ENCODE results near the gene TTLL11.
A peak's percentile ranks its signal among the peaks of the same experiment; 100 is the strongest.

TTLL11 gene

DNA sequence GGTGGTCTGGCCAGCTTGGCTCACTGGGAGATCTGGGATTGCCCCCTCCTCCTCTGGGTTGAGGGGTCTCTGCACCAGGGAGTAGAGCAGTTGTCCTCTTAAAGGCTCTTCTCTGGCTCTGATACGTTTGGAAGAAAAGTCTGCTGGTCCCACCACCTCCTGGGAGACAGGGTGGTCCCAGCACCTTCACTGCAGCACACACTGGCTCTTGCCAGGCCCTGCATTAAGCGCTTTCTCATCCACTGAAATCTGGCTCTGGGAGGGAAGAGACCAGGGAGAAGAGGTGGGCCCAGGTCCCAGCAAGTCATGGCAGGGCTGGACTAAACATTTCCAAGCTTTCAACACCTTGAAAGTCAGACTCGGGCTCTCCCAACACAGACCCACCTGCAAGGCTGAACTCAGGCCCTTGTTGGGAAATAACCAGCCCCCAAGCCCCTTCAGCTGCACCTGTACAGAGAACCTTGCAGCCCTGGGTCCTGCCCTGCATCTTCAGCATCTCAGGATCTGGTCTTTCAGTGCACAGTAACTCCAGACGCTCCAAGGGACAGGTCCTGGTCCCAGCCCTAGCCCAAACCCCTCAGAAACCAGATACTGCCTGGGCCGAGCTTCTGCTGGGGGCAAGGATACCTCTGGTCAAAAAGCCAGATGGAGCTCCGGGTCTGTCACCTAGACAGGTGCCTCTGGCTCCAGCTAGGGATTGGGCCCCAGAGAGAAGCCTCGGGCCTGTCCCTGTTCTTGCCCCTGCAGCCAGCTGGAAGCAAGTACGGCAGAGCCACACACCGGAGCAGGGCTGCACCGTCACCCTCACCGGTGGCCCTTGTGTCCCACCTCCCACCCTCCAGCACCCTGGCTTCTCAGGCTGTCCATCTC is 307.2 kb downstream of the TTLL11 start:
- no peak for DNase-seq (ENCODE audit: low spot score)

DNA sequence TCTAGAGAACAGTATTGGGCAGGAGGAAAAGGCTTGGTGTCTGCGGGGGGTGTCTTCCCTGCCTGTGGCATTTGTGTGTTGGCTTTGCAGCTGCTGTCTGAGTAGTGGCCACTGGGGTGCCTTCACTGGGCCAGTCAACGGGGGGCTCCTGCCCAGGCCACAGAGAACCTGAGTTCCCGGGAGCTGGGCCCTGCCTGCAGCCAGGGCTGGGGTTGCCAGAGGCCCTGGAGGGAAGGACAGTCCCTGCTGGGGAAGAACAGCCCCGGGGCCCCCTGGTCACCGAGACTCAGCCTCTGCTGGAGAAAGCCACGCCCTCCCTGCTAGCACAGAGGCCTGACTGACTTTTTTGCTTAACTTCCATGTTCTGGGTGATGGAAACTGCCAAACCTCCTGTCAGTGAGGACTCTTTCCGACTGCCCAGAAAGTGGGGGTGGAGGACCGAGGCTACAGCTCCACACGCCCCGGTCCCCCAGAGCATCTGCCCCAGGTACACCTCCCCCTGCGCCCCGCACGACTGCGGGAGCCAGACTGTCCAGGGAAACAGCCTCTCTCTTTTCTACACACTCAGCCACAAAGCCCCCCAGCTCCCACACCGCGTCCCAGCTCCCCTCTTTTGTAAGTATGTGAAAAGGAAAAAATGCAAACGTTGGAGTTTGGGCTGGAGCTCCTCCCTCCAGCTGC is 308.2 kb downstream of the TTLL11 start:
- DNase-seq (ENCODE audit: low spot score): no peak

DNA sequence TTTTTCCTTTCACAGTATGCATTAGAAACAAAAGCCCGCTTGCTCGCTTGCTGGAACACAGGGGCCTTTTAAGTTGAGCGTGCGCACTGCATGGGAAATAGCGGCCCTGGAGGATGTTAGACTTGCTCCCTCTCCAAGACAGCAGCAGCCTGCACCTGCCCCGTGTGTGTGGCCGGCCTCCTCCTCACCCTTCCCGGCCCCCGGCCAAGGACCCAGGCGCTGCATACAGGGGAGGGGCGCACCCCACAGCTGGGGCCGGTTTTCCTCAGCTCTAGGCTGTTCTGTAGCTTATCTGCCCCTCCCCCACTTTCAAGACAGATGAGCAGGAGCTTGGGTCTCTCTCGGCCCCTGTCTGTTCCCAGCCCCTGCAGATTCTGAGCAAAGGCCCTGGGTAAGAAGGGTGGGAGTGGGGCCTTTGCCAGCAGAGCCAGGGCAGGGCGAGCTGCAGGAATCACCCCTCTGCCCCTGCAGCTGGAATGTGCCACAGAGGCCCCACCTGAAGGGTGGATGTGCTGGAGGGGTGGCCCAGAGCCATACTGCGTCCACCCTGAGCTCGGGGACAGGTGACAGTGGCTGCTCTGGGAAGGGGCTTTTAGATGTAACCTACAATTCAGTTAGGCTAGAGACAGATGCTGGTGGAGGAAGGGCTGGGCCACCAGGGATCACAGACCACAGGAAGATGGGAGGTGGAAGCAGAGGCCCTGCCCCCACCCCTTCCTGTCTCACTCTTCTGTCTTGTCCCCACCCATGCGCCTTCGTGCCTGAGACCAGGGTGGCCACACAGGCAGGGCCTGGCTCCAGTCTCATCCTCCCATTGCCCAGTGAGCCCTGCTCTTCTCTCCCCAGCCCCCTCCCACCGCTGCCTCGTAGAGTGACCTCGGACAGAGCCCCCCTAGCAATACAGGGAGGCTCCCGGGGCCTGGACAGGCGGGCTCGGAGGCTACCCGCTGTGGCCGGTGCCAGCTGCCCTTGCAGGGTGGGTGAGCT is 309.3 kb downstream of the TTLL11 start:
- peak; percentile 39 for DNase-seq (ENCODE audit: low spot score)

DNA sequence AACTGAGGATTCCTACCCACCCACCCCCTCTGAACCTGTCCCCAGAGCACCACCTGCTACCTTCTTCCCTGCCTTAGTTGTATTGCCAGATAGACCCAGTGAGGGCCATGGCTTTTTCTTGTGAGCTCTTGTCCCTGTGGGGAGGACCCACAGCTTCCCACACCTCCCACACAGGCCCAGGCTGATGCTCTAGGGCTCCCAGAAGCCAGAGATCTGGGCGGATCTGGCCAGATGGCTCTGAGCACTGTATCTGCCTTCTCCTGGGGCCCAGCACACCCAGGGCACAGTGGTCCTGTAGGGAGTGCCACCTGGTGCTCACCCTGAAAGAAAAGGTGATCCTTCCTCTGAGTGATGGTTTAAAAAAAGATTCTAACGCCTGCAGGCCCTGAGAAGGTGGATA is 310.0 kb downstream of the TTLL11 start:
- DNase-seq (ENCODE audit: low spot score): no peak

DNA sequence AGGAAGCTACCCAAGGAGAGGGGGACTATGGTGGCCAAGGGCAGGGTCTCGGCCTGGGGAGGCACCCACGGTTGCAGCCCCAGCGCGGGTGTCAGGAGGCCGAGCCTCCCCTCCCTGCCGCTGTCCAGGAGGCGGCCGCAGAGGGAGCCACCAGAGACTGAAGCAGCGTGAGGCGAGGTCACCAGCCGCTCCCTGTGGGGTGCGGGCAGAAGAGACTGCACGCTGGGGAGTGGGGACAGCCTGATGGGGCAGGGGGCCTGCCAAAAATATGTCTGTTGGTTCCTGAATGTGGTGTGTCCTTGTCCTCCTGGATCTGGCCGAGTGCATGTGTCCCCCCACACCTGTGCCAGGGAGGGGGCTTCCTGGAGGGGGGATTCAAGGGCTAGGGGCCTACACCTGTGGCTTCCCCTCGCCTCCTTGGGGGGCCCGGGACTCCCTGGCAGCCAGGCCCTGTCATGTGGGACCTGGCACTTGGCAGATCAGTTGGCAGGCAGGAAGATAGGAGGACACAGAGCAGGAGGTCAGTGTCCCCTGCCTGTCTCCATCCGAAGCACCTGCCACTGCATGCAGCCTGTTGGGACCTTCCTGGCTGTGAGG is 310.5 kb downstream of the TTLL11 start:
- no peak for DNase-seq (ENCODE audit: low spot score)

DNA sequence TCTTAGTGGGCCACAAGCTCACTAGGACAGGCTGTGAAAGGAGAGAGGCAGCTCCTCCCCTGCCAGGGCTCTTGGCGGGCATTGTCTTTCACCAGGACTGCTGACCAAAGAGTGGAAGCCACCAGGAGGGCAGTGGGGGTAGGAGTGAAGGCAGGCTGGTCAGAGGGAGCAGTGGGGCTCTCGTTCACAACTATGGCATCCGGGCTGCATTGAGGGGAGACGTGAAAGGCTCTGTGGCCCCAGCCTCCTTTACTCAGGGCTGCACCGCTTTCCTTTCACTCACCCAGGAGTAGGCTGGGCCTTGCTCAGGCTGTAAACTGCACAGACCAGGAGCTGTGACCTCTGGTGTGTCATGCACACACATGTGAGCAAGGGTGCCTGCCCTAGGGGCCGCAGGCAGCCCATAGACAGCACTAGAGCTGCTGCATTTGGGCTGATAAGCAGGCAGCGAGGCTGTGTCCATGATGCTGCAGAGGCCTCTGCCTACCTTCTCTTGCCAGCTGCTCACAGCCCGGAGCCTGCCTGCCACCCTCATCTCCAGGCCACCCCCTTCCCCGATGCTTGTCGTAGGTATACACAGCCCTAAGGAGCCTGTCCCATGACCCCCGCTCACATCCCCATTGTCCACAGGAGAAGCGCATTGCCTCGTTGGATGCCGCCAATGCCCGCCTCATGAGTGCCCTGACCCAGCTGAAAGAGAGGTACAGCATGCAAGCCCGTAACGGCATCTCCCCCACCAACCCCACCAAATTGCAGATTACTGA is 311.2 kb downstream of the TTLL11 start:
- no peak for DNase-seq (ENCODE audit: low spot score)

DNA sequence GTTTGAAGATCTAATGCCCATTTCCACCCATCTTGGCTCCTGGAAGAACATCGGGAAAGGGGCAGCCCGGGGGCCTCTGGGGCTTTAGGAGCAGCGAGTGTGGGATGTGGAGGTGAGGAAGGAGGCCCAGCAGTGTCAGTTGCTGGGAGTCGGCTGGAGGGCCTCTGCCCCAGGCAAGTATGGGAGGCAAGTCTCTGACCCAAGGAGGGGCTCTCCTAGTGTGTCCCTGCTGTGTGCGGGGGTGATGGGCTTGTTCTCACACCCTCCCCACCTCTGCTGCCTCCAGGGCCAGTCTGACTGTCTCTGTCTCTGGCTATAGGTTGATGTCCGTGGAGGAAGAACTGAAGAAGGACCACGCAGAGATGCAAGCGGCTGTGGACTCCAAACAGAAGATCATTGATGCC is 312.0 kb downstream of the TTLL11 start:
- DNase-seq (ENCODE audit: low spot score): no peak

DNA sequence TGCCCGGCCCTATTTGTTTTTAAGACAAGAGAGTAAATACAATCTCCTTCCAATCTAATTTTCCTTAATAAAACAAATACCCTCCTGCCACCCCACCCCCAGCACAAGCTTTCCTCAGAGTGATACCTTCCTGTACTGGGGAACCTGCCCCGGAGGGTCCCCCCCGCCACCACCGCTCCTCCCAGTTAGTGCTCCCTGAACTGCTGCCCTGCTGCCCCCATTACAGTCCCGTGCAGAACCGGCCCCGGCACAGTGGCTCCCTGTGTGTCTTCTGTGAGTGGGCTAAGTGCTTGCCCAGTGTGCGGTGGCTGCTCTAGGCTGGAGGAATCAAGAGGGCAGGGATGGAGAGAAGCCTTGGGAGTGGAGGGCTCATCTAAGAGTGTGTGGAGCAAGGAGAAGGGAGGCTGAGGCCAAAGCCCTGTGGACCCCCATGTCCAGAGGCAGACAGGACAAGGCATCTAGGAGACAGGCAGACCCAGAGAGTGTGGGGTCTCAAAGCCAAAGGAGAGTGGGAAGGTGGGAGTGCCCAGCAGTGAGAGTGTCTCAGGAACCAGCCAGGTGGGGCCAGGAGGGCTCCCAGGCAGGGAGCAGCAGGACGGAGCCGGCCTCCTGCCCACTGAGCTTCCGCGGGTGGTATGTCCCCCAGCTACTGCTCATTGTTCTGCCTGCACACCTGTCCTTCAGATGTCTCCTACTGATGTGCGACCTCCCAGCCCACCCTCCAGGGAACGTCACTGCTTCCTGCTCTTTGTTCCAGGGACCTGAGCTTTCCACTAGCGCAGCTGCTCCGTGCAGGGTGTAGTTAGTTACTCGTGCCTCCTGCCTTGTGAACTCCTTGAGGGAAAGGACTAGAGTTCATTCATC is 312.7 kb downstream of the TTLL11 start:
- DNase-seq (ENCODE audit: low spot score): no peak

DNA sequence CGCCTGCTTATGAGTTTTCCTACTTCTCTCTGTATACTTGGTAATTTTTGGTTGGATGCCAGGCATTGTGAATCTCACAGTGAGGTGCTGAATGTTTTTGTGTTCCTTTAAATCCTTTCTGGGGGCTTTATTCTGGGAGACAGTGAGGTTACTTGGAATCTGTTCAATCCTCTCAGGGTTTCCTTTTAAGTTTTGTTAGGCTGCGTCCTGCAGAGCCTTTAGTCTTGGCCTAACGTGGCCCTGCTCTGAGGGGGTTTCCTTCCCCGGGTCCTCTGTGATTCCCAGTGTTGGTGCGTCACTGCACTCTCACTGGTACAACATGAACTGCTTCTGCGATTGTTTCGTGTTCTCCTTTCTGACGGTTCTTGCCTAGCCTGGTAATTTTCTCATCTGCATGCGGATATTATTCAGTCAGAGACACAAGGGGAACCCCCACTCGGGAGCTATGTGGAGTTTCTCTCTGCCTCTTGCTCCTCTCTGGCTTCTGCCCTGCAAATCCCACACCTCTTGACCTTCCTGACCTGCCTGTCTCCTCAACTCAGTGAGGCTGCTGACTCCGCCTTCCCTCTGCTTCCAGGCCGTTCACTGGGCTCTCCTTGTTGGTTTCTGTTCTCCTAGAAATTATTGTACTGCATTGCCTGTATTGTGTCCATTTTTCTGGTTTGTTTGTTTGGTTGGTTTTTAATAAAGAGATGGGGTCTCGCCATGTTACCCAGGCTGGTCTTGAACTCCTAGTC is 313.6 kb downstream of the TTLL11 start:
- DNase-seq (ENCODE audit: low spot score): no peak

DNA sequence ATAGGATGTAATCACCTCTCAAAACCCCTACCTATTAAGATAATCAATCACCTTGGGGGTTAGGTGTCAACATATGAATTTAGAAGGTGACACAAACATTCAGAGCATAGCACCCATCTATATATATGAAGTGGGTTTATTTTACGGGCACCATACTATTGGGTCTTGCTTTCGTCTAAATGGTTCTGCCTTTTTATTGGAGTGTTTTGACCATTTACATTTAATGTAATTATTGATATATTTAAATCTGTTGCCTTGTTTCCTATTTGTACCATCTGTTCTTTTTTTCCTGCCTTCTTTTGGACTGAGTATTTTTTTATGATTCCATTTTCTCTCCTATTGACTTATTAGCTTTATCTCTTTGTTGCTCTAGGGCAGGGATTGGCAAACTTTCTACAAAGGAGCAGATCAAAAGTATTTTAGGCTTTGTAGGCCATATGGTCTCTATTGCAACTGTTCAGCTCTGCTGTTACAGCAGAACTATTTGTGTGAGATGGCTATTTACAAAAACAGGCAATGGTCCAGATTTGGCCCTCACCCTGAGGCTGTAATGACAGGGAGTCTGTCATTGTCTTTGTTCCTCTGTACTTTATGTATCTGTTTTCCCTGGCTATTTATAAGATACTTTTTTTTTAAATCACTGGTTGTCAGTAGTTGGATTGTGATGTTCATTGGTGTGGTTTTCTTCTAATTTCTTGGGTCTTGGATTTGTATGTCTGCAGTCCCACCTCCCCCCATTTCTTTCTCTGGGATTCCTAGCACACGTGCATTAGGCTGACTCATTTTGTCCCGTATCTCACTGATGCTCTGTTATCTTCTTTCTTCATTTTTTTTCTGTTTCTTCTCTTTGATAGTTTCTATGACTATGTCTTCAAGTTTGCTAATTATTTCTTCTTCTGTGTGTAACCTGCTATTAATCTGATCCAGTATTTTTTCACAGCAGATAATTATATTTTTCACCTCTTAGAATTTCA is 314.6 kb downstream of the TTLL11 start:
- DNase-seq (ENCODE audit: low spot score): no peak

DNA sequence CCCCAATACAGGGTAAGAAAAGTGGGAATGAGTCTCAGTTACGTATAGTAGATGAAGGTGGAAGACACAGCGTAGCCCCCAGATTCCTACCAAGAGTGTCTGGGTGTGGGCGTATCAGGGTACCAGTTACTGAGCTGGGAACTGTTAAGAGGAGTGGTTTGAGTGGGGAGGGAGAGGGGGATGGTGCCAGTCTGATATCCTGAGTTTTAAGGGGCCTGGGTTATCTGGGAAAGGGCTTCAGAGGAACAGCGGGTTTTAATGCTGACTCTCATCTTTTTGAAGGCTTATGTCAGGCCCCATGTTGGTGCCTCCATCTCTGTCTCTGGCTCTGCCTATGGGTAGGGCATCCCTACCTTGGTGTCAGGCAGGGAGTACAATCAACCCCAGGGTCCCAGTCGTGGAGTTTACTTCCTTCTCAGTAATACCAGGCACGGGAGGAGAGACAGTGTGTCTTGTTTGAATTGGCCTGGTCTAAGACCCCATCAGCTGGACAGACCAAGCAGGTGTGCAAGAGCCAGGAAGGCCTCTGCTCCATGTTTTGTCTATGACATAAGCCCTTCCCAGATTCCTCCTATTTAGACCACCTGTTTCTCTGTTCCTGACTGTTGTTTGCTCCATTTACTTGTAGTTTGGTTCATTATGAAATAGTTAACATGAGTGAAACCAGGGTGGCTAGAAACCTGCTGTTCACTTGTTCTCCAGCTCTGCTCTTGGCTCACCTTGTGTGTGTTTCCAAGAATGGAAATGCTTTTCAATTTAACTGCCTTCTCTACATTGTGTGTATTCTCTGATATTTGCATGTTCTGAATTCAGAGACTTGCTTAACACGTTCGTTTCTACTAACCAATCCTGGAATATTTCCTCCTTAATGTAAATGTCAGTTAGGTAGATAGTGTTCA is 316.1 kb downstream of the TTLL11 start:
- no peak for DNase-seq (ENCODE audit: low spot score)

DNA sequence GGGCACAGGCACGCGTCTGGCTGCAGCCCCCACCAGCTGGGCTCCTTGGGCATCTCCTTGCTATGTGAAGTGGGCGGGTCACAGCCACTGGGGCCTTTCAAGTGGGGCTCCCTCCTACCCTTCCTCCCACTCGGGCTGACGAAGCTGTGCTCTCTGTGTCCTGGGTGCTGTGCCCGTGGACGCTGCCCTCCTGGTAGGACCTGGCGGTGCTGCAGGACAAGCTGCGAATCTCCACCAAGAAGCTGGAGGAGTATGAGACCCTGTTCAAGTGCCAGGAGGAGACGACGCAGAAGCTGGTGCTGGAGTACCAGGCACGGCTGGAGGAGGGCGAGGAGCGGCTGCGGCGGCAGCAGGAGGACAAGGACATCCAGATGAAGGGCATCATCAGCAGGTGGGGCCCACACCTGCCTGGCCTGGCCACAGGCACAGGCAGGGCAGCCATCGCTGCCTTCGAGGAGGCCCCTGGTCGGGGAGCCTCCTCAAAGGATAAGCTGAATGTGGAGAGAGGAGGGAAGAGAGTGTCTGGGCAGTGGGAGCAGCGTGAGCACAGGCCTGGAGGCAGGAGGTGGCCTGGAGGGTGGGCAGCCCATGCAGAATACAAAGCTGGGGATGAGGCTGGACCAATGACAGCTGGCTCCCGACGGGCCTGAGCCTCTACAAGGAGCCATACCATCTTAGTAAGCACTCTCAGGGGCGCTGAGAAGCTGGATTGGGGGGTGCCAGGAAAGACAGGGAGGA is 316.9 kb downstream of the TTLL11 start:
- DNase-seq (ENCODE audit: low spot score): no peak

DNA sequence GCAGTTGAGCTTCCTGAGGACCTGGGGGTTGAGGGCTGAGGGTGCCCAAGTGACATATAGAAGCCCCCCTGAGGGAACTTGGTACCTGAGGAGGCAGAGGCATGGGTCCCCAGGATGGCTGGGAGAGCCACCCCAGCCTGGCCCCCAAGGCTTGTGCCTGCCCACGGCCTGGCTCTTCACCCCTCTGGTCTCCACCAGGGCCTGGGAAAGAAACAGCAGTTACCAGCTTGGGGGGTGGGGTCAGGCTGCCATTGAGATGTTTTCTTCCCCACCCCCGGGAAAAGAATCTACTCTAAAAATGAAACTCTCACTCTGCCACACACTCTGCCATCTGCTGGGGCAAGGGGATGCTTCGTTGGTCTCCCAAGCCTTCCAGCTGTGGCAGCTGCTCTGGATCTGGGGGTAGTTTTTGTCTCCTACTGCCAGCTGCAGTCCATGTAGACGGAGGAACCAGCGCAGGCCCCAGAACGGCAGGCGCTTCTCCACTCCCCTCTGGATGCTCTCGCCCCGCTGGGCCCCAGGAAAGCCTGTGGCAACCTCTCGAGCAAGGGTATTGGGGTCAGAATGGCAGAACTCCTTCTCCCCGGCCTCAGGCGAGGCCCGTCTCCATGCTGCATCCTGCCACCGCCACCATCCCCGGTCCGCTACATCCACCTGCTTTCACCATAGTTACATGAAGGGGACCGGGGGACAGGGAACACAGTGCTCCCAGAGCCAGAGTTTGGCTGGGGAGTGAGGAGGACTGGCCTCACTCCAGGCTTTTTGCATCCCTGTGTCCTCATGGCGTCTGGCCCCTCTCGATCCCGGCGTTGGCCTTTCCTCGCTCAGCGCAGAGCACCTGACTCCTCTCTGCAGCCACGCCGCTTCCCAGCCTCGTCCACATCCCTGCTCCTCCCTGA is 318.1 kb downstream of the TTLL11 start:
- no peak for DNase-seq (ENCODE audit: low spot score)

DNA sequence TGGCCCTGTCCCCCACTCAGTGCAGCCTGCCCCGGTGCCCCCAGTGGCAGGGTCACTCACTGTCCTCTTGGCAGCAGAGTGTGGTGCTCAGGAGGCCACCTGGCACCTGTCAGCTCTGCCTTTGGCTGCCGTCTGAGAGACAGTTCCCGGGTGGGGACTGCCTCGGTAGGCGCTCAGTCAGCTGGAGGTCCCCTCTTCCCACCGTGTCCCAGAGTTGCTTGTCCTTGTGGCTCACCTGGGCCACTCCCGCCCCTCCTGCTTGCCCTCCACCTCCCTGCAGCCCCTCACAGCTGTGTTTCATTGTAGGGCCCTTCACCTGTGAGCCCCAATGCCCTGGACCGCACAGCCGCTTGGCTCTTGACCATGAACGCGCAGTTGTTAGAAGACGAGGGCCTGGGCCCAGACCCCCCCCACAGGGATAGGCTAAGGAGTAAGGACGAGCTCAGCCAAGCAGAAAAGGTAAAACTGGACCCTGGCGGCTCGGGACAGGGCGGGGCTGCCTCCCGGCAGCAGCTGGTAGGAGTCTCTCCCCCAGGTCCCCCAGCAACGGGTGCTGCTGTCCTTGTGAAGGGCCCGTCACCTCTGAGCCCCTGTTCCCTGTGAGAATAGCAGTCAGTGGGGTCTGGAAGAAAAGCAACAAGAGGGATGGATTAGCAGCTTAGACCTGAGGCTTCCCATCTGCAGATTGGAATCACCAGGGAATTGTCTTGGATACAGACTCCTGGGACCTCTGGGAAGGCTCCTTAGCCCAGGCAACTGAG is 319.0 kb downstream of the TTLL11 start:
- DNase-seq (ENCODE audit: low spot score): no peak

All from globus pallidus (tissue), 1 donor.